ENCODE measurements around the gene FSTL5.
"Not testable (repeated sequence)": the region's sequence is repeated elsewhere in the genome, so short reads cannot be mapped to it uniquely, and the experiment has no call there.

FSTL5 gene

DNA sequence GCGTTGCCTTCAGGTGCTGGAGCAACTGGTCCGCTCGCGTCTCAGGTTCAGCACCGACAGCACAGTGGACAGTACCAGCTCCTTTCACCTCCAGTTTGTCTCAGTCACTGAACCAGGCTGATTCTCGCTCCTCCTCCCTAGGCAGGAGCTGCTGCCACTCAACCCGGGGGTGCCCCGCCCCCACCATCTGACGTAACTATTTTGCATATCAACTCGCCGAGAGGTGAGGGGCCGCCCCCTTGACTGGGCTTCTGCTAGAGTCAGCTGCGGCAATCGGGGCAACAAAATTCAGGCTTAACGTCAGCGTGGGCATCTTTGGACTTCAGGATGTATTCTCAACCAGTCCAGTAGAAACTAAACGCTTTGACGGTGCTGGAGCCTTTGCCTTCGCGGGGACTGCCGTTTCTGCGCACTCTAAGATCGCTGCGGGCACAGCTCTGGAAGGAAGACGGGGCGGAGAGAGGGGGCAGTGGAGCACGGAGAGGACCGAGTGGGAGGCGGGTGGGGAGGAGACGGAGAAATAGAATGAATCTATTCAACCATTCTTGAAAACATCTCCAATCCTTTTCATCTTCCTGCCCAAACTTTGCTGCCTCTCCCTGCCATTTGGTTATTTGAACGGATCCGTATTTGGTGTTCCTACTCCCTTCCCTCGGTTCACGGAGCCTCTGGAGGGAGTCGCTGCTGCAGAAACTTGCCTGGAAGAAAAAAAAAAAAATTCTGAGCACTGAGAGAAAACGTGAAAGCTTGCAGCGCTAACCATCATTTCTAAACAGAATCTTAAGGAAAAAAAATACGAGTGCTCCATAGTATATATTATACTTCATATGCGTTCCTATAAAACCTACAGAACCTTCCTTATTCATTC is at the start of gene FSTL5:
Gene FSTL5 (minus strand): TSS at position 109 of the 868 bp plus-strand sequence. CDS start 52,604 bp downstream, outside the sequence.
- TF ChIP-seq ZNF274 (IDR thresholded peaks at IDR 0.05; ENCODE audit: low read depth, low read length): no peak
- peak within 1 kb of the TSS; percentile 21; the same call in 1 of the 2 replicates for H3K4me3 ChIP-seq (ENCODE audit: low read length)

DNA sequence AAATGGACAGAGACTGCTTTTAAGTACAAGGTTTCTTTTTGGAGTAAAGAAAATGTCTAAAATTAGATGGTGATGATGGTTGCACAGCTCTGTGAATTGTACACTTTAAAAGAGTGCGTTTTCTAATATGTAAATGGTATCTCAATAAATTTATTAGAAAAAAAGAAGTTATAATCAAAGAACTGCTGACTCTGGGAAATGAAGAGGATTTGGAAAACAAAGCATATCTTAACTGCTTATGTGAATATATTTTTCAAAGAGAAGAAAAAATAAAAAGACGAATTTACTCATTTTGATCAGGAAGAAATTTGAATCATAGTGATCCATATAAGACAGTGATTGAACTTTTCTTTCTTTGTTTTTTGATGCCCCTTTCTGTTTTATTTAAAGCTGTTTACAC is 45.9 kb upstream of the FSTL5 start:
- H3K4me3 ChIP-seq (ENCODE audit: low read length): no peak overlapping the region
- TF ChIP-seq ZNF274 (IDR thresholded peaks at IDR 0.05; ENCODE audit: low read depth, low read length): no peak

GRCh38 chr4:162203478-162203877 is 39.7 kb upstream of the FSTL5 start:
- not testable (repeated sequence) for H3K4me3 ChIP-seq (ENCODE audit: low read length)

DNA sequence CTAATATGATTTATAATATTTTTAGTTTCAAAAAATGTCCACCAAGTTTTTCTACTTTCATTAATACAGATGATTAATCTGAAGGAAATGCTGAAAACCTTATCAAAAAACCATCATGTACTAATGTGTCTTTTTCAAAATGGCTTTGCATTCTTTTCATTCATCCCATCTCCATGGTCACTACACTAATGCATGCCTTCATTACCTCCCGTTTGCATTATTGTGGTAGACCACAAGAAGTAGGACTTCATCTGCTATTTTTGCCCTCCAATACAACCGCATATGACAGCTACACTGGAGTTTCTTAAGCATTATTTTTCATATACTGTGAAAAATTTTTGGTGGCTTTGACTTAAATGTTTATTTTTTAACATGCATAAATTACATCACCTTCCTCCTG is 37.9 kb upstream of the FSTL5 start:
- TF ChIP-seq ZNF274 (IDR thresholded peaks at IDR 0.05; ENCODE audit: low read depth, low read length): no peak
- H3K4me3 ChIP-seq (ENCODE audit: low read length): no peak overlapping the region

DNA sequence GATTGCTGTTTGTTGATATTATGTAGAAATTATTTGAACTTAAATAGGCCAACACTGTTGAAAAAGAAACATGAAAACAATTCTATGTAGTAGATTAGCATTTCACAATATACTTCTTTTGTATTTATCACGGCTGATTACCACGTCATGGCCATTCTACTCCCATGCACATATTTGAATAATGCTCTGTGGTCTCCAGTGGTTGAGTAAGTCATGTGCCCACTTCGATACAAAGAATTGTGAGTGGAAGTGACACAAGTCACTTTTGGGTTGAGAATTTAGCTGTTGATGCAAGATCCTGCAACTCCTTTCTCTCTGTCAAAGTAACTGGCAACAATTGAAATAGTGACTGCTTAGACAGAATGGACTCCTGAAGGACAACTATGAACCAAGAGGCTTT is 6.7 kb upstream of the FSTL5 start:
- TF ChIP-seq ZNF274 (IDR thresholded peaks at IDR 0.05; ENCODE audit: low read depth, low read length): no peak
- no peak overlapping the region for H3K4me3 ChIP-seq (ENCODE audit: low read length)

GRCh38 chr4:162164906-162165510 is 1.2 kb upstream of the FSTL5 start:
- no peak overlapping the region for H3K4me3 ChIP-seq (ENCODE audit: low read length)
- no peak for TF ChIP-seq ZNF274 (IDR thresholded peaks at IDR 0.05; ENCODE audit: low read depth, low read length)

- H3K4me3 ChIP-seq (ENCODE audit: low read length): no peak overlapping the region
- TF ChIP-seq ZNF274 (IDR thresholded peaks at IDR 0.05; ENCODE audit: low read depth, low read length): no peak
Measured at GRCh38 chr4:162162672-162163071, 1.1 kb downstream of the FSTL5 start.

GRCh38 chr4:162157241-162157640 is 6.6 kb downstream of the FSTL5 start:
- TF ChIP-seq ZNF274 (IDR thresholded peaks at IDR 0.05; ENCODE audit: low read depth, low read length): no peak

DNA sequence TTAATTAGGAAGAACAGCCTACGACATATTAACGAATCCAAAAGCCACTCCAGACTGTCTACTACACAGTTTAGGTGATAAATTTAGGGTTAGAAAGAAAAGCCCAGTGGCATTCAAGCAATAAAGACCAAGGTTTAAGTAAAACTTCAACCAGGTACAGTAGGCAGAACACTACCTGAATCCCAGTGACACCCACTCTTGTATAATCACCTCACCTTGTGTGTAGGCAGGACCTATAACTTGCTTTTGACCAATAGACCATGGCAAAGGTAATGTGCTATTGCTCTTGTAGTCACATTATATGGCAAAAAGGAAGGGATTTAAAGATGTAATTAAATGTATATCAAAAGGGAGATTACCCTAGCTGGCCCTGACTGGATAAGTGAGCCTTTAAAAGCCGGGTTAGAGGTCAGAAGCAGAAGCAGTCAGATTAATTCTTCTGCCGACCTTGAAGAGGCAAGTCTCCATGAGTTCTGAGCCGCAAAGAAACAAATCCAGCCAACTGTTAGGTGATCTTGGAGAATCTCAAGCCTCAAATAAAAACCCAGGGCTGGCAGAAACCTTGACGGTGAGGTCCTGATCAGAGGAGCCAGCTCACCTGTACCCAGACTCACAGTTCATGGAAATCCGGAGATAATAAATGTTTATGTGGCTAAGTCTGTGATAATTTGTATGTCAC is 8.8 kb downstream of the FSTL5 start:
- TF ChIP-seq ZNF274 (IDR thresholded peaks at IDR 0.05; ENCODE audit: low read depth, low read length): no peak
- H3K4me3 ChIP-seq (ENCODE audit: low read length): no peak overlapping the region

More at GRCh38 chr4:162157241-162157640, 6.6 kb downstream of the FSTL5 start:
- H3K4me3 ChIP-seq (ENCODE audit: low read length): no peak overlapping the region

- TF ChIP-seq ZNF274 (IDR thresholded peaks at IDR 0.05; ENCODE audit: low read depth, low read length): no peak
Measured at GRCh38 chr4:162151850-162152249, 11.9 kb downstream of the FSTL5 start.

DNA sequence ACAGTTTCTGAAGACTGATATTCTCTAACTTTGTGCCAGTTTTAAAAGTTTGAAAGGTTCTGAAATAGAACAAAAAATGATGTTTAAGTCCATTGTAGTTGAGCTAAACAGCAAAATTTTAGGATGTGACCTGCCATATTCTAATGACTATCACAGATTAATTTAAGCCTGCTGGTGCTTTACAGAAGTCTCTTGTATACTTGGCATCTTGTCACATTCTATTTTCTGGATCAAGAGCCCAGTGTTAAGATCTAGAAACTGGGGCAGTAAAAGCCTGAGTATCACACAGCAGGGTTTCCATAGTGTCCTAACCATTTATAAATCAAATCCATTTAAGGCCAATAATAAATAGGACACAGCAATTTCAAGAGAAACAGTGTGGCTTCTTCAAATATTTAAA is 12.4 kb downstream of the FSTL5 start:
- no peak for TF ChIP-seq ZNF274 (IDR thresholded peaks at IDR 0.05; ENCODE audit: low read depth, low read length)
- H3K4me3 ChIP-seq (ENCODE audit: low read length): no peak overlapping the region

More at GRCh38 chr4:162151850-162152249, 11.9 kb downstream of the FSTL5 start:
- no peak overlapping the region for H3K4me3 ChIP-seq (ENCODE audit: low read length)

DNA sequence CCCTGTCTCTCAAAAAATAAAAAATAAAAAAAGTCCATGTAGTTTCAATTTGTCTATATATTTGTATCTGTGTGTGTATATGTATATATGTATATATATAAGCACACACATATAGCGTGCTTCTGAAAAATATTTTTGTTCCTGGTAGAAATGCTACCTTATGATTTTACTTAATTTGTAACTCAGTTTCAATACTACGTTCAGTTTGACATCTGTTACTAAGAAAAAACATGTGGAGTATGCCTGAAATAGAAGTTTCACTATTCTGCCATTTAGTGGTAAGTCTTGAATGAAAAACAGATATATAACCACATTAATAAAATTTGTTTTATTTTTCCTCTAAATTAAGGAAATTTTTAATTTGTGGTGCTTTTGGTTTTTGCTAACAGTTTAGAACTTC is 14.2 kb downstream of the FSTL5 start:
- TF ChIP-seq ZNF274 (IDR thresholded peaks at IDR 0.05; ENCODE audit: low read depth, low read length): no peak
- no peak overlapping the region for H3K4me3 ChIP-seq (ENCODE audit: low read length)

- no peak overlapping the region for H3K4me3 ChIP-seq (ENCODE audit: low read length)
- TF ChIP-seq ZNF274 (IDR thresholded peaks at IDR 0.05; ENCODE audit: low read depth, low read length): no peak
Measured at GRCh38 chr4:162140051-162140683, 23.6 kb downstream of the FSTL5 start.

DNA sequence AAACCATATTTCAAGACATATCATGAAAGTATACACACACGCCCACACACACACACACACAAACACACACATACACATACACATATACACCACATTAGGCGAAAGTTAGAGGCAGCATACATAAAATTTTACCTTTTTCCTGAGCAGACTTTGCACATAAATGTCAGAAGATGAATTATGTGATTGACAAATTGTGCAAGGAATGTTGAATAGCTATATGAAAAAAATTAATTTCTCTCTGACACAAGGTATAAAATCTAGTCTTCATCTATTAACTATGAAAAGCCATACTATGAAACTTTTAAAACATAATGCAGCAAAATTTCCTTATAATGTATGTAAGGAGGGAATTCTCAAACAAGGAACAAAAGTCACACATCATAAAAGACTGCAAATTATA is 24.4 kb downstream of the FSTL5 start:
- H3K4me3 ChIP-seq (ENCODE audit: low read length): no peak overlapping the region
- TF ChIP-seq ZNF274 (IDR thresholded peaks at IDR 0.05; ENCODE audit: low read depth, low read length): no peak

All from GM08714 (cell line).